GM13977 (cell line): Measurements from ENCODE around the gene PPAT.
"Not testable (repeated sequence)": the region's sequence is repeated elsewhere in the genome, so short reads cannot be mapped to it uniquely, and the experiment has no call there.

Source experiments
- DNase-seq: peaks from one replicate; pipeline ENCODE4 v3.0.0; 2012; ENCODE audit warnings: low spot score
- in situ Hi-C: fragments of 300-500 bp; cut with MboI; formaldehyde crosslinking; loops from one replicate; pipeline ENCODE4 v1.12.0; 2022; ENCODE audit warnings: low sequenced_read_pairs, low pct_unique_long_range_greater_than_20kb, mixed read lengths, inconsistent platforms; ENCODE audit not compliant: unreplicated experiment
- TF ChIP-seq, protein P1 (sequence below): IDR thresholded peaks from 2 replicates; pipeline ENCODE4 v1.5.1; 2012; ENCODE audit warnings: mild to moderate bottlenecking, control low read depth; ENCODE audit not compliant: insufficient read depth; ENCODE audit errors: extremely low read depth, missing control alignments

Gene PPAT

GRCh38 chr4:56467284-56468096 lies 32.1 kb upstream of the PPAT start, which contains the start of gene SRP72:
SRP72 (plus strand) TSS chr4:56467617; CDS start chr4:56467636, 19 bp downstream.
- in situ Hi-C loops, result no loop called here
- TF ChIP-seq, protein P1, sequence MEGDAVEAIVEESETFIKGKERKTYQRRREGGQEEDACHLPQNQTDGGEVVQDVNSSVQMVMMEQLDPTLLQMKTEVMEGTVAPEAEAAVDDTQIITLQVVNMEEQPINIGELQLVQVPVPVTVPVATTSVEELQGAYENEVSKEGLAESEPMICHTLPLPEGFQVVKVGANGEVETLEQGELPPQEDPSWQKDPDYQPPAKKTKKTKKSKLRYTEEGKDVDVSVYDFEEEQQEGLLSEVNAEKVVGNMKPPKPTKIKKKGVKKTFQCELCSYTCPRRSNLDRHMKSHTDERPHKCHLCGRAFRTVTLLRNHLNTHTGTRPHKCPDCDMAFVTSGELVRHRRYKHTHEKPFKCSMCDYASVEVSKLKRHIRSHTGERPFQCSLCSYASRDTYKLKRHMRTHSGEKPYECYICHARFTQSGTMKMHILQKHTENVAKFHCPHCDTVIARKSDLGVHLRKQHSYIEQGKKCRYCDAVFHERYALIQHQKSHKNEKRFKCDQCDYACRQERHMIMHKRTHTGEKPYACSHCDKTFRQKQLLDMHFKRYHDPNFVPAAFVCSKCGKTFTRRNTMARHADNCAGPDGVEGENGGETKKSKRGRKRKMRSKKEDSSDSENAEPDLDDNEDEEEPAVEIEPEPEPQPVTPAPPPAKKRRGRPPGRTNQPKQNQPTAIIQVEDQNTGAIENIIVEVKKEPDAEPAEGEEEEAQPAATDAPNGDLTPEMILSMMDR, result no peak
- DNase-seq, result peak; percentile 89

DNA sequence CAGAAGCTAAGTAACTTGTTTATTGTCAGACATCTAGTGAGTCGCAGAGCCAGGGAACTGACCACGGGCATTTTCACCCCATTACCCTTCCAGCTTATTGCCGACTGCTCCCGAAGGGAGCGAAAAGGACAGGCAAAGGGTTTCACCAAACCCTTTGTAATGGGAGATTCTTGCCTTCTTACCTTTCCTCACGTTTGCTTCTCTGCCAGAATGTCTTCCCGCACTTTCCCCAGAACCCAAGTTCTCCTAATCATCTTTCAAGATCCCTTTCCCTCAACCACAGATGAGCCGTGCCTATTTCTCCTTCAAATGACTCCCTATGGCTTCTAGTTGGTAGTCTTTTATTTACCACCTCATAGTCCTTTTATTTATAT lies 31.5 kb upstream of the PPAT start:
- TF ChIP-seq, protein P1, result no peak
- in situ Hi-C loops, result no loop called here
- no peak for DNase-seq

- peak; percentile 31 for DNase-seq
- in situ Hi-C loops, result not testable (repeated sequence)
These were observed 30.9 kb upstream of the PPAT start for GRCh38 chr4:56466296-56466761.

DNA sequence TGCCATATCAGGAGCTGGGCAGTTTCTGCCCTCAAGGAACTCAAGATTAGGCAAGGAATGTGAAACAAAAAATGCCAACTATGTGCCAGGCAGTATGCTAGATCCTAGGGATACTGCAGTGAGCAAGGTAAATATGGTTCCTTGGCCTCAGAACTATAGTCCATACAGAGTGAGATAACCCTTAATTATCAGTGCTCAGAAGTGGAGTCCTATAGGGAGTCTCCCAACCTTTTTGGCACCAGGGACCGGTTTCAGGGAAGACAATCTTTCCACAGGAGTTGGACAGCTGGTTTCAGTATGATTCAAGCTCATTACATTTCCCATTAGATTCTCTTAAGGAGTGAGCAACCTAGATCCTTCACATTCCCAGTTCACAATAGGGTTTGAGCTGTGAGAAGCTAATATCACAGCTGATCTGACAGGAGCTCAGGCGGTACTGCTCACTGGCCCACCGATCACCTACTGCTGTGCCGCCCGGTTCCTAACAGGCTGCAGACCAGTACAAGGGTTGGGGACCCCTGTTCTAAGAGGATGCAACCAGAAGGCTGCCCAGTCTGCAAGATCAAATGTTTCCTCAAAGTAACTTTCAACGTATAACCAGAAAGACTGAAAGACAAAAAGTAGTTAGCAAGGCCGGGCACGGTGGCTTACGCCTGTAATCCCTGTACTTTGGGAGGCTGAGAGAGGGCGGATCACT lies 30.3 kb upstream of the PPAT start:
- TF ChIP-seq, protein P1, result no peak
- in situ Hi-C loops, result no loop called here
- no peak for DNase-seq

GRCh38 chr4:56464581-56464980 lies 29.2 kb upstream of the PPAT start:
- TF ChIP-seq, protein P1, result no peak
- in situ Hi-C loops, result no loop called here
- no peak for DNase-seq

DNA sequence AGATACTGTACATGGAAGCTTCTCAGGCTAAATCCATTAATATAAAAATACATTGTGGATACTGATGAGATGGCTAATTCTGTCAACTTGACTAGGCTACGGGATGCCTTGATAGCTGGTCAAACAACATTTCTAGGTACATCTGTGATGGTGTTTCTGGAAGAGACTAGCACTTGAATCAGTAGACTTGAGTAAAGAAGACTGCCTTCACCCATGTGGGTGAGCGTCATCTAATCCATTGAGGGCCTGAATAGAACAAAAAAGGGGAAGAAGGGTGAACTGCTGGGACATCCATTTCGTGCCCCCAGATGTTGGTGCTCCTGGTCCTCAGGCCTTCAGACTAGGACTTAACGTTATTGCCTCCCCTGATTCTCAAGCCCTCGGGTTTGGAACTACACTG lies 28.3 kb upstream of the PPAT start:
- TF ChIP-seq, protein P1, result no peak
- DNase-seq, result no peak
- in situ Hi-C loops, result no loop called here

GRCh38 chr4:56462157-56462556 lies 26.7 kb upstream of the PPAT start:
- in situ Hi-C loops, result no loop called here
- TF ChIP-seq, protein P1, result no peak
- DNase-seq, result no peak
